HEK293 (cell line): ENCODE measurements around the gene TPO.
A peak's percentile ranks its signal among the peaks of the same experiment; 100 is the strongest.

ENCODE experiments used
- CTCF ChIA-PET: fragments of 350-600 bp; formaldehyde crosslinking; extraction: SDS; loops from one replicate; lab custom pipeline; 2021; ENCODE audit warnings: antibody characterized with exemption; lab: Yijun Ruan, JAX
- POLR2A ChIA-PET: fragments of 300-600 bp; formaldehyde crosslinking; extraction: SDS; loops from one replicate; lab custom pipeline; 2020; ENCODE audit warnings: antibody characterized with exemption, inconsistent platforms; lab: Yijun Ruan, JAX
- H3K27ac ChIP-seq: fragments of 200-500 bp; sonication (Bioruptor generic); 2 replicates; pipeline ENCODE4 v1.5.1; 2014; ENCODE audit warnings: low read depth, low read length, control low read depth, inconsistent platforms; ENCODE audit errors: extremely low read depth
- H3K36me3 ChIP-seq, 2 experiments: fragments of 200-500 bp in 1 of 2; sonication (Bioruptor generic) in 1 of 2; 1 replicate in 1 of 2; 2 replicates in 1 of 2; pipeline ENCODE4 v1.5.1; 2014 to 2017; ENCODE audit warnings: inconsistent platforms in 2 of 2, low read length in 2 of 2; ENCODE audit not compliant: control insufficient read depth in 2 of 2, insufficient read depth in 1 of 2
- H3K4me1 ChIP-seq: fragments of 200-500 bp; sonication (Bioruptor generic); 2 replicates; pipeline ENCODE4 v1.5.1; 2014; ENCODE audit warnings: mild to moderate bottlenecking, low read length, inconsistent platforms; ENCODE audit not compliant: control insufficient read depth, insufficient read depth
- H3K4me3 ChIP-seq: 2 replicates; pipeline ENCODE4 v1.5.1; 2011; ENCODE audit warnings: low read depth, mild to moderate bottlenecking, control low read depth, low read length, moderate library complexity
- H3K9me3 ChIP-seq: fragments of 200-500 bp; sonication (Bioruptor generic); 2 replicates; pipeline ENCODE4 v1.5.1; 2014; ENCODE audit warnings: low read depth, low read length, inconsistent platforms; ENCODE audit not compliant: control insufficient read depth, insufficient read depth
- GLIS1 ChIP-seq: fragments of 450-650 bp; formaldehyde crosslinking; IDR thresholded peaks from 2 replicates; pipeline ENCODE4 v1.5.1; 2016; ENCODE audit warnings: missing biosample characterization, missing genetic modification characterization
- MZF1 ChIP-seq: fragments of 450-650 bp; formaldehyde crosslinking; IDR thresholded peaks from 2 replicates; pipeline ENCODE4 v1.5.1; 2017; ENCODE audit warnings: missing biosample characterization, missing genetic modification characterization, borderline replicate concordance
- TCF7L2 ChIP-seq: IDR thresholded peaks from 2 replicates; pipeline ENCODE4 v1.6.1; 2011; ENCODE audit warnings: low read depth, mild to moderate bottlenecking, inconsistent platforms, low read length, moderate library complexity, borderline replicate concordance
- ZBTB7A ChIP-seq: fragments of 450-650 bp; formaldehyde crosslinking; IDR thresholded peaks from 2 replicates; pipeline ENCODE4 v1.5.1; 2016; ENCODE audit warnings: low read depth, missing biosample characterization, missing genetic modification characterization
- ZNF10 ChIP-seq: fragments of 450-650 bp; formaldehyde crosslinking; IDR thresholded peaks from 2 replicates; pipeline ENCODE4 v1.5.1; 2017; ENCODE audit warnings: missing biosample characterization, missing genetic modification characterization
- ZNF146 ChIP-seq: fragments of 450-650 bp; formaldehyde crosslinking; IDR thresholded peaks from 2 replicates; pipeline ENCODE4 v1.5.1; 2016; ENCODE audit warnings: missing biosample characterization, missing genetic modification characterization
- ZNF2 ChIP-seq: fragments of 450-650 bp; formaldehyde crosslinking; IDR thresholded peaks from 2 replicates; pipeline ENCODE4 v1.5.1; 2016; ENCODE audit warnings: missing biosample characterization, missing genetic modification characterization
- TF ChIP-seq, protein P1 (sequence below): fragments of 450-650 bp; formaldehyde crosslinking; optimal IDR thresholded peaks from 2 replicates; pipeline ENCODE3; 2016; ENCODE audit warnings: missing biosample characterization, mild to moderate bottlenecking, missing genetic modification characterization
- TF ChIP-seq, protein P2 (sequence below): fragments of 450-650 bp; formaldehyde crosslinking; IDR thresholded peaks from 2 replicates; pipeline ENCODE4 v1.5.1; 2016; ENCODE audit warnings: missing biosample characterization, missing genetic modification characterization
- TF ChIP-seq, protein P3 (sequence below): fragments of 450-650 bp; formaldehyde crosslinking; IDR thresholded peaks from 2 replicates; pipeline ENCODE4 v1.5.1; 2016; ENCODE audit warnings: missing biosample characterization, missing genetic modification characterization
- TF ChIP-seq, protein P4 (sequence below): fragments of 450-650 bp; formaldehyde crosslinking; conservative IDR thresholded peaks from 2 replicates; pipeline ENCODE4 v1.5.1; 2016; ENCODE audit warnings: low read depth, missing biosample characterization, missing genetic modification characterization
- TF ChIP-seq, protein P5 (sequence below): fragments of 450-650 bp; formaldehyde crosslinking; IDR thresholded peaks from 2 replicates; pipeline ENCODE4 v1.5.1; 2016; ENCODE audit warnings: missing biosample characterization, missing genetic modification characterization
- TF ChIP-seq, protein P6 (sequence below): fragments of 450-650 bp; formaldehyde crosslinking; IDR thresholded peaks from 2 replicates; pipeline ENCODE4 v1.5.1; 2017; ENCODE audit warnings: missing biosample characterization, missing genetic modification characterization

The TPO gene

DNA sequence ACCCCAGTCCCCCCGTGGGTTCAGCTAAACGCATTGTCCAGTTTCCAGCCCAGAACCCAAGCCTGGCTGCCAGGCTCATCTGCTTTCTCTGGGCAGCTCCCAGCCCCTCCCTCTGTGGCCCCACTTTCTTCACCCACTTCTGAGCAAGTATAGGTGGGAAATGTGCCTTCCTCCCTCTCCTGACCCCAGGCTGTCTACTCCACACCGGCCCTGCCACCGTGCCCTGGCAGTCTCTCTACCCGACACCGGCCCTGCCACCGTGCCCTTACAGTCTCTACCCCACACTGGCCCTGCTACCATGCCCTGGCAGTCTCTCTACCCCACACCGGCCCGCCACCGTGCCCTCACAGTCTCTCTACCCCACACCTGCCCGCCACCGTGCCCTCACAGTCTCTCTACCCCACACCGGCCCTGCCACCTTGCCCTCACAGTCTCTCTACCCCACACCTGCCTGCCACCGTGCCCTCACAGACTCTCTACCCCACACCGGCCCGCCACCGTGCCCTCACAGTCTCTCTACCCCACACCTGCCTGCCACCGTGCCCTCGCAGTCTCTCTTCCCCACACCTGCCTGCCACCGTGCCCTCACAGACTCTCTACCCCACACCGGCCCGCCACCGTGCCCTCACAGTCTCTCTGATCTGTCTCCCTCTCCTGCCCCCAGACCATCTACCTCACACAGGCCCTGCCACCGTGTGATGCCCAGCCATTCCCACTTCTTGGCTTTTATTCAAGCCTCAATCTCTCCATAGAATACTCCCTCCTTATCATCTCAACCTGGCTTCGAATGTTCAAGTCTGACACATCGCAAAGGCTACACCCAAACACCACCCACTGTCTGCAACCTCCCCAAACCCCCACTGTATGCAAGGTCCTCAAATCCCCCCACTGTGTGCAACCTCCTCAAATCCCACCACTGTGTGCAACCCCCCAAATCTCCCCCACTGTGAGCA is 108.9 kb downstream of the TPO start (continued):
- TF ChIP-seq, protein P1, sequence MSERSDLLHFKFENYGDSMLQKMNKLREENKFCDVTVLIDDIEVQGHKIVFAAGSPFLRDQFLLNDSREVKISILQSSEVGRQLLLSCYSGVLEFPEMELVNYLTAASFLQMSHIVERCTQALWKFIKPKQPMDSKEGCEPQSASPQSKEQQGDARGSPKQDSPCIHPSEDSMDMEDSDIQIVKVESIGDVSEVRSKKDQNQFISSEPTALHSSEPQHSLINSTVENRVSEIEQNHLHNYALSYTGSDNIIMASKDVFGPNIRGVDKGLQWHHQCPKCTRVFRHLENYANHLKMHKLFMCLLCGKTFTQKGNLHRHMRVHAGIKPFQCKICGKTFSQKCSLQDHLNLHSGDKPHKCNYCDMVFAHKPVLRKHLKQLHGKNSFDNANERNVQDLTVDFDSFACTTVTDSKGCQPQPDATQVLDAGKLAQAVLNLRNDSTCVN (tag by site-specific recombination) = no peak
- TF ChIP-seq ZNF146 (tag by site-specific recombination) = no peak

DNA sequence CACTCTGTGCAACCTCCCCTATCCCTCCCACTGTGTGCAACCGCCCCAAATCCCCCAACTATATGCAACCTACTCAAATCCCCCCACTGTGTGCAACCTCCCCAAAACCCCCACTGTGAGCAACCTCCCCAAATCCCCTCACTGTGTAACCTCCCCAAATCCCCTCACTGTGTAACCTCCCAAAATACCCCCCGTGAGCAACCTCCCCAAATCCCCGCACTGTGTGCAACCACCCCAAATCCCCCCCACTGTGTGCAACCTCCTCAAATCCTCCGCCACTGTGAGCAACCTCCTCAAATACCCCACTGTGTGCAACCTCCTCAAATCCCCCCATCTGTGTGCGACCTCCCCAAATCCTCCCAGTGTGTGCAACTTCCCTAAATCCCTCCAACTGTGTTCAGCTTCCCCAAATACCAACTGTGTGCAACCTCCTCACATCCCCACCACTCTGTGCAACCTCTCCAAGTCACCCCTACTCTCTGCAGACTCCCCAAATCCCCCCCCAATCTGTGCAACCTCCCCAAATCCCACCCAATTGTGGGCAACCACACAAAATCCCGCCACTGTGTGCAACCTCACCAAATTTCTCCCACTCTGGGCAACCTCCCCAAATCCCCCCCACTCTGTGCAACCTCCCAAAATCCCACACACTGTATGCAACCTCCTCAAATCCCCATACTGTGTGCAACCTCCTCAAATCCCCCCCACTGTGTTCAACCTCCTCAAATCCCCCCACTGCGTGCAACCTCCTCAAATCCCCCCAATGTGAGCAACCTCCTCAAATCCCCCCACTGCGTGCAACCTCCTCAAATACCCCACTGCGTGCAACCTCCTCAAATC is 114.1 kb downstream of the TPO start:
- ChIA-PET CTCF (no interaction called here), POLR2A (no interaction called here)
- no peaks in the 10 kb centered on the region for H3K36me3 ChIP-seq

More for the DNA sequence above, 114.1 kb downstream of the TPO start:
- TF ChIP-seq TCF7L2 (no peak), MZF1 (tag by site-specific recombination) (0 out of 2 replicates have a peak, but pooled peaks have one; percentile 39), ZNF10 (no peak), ZBTB7A (tag by site-specific recombination) (peak; percentile 83), ZNF2 (tag by site-specific recombination) (no peak), GLIS1 (peak; percentile 95)
- TF ChIP-seq, protein P2, sequence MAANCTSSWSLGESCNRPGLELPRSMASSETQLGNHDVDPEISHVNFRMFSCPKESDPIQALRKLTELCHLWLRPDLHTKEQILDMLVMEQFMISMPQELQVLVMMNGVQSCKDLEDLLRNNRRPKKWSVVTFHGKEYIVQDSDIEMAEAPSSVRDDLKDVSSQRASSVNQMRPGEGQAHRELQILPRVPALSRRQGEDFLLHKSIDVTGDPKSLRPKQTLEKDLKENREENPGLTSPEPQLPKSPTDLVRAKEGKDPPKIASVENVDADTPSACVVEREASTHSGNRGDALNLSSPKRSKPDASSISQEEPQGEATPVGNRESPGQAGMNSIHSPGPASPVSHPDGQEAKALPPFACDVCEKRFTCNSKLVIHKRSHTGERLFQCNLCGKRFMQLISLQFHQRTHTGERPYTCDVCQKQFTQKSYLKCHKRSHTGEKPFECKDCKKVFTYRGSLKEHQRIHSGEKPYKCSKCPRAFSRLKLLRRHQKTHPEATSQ = peak; percentile 99; the same call in 1 of the 2 replicates
- TF ChIP-seq, protein P3, sequence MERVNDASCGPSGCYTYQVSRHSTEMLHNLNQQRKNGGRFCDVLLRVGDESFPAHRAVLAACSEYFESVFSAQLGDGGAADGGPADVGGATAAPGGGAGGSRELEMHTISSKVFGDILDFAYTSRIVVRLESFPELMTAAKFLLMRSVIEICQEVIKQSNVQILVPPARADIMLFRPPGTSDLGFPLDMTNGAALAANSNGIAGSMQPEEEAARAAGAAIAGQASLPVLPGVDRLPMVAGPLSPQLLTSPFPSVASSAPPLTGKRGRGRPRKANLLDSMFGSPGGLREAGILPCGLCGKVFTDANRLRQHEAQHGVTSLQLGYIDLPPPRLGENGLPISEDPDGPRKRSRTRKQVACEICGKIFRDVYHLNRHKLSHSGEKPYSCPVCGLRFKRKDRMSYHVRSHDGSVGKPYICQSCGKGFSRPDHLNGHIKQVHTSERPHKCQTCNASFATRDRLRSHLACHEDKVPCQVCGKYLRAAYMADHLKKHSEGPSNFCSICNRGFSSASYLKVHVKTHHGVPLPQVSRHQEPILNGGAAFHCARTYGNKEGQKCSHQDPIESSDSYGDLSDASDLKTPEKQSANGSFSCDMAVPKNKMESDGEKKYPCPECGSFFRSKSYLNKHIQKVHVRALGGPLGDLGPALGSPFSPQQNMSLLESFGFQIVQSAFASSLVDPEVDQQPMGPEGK = no peak
- TF ChIP-seq, protein P4, sequence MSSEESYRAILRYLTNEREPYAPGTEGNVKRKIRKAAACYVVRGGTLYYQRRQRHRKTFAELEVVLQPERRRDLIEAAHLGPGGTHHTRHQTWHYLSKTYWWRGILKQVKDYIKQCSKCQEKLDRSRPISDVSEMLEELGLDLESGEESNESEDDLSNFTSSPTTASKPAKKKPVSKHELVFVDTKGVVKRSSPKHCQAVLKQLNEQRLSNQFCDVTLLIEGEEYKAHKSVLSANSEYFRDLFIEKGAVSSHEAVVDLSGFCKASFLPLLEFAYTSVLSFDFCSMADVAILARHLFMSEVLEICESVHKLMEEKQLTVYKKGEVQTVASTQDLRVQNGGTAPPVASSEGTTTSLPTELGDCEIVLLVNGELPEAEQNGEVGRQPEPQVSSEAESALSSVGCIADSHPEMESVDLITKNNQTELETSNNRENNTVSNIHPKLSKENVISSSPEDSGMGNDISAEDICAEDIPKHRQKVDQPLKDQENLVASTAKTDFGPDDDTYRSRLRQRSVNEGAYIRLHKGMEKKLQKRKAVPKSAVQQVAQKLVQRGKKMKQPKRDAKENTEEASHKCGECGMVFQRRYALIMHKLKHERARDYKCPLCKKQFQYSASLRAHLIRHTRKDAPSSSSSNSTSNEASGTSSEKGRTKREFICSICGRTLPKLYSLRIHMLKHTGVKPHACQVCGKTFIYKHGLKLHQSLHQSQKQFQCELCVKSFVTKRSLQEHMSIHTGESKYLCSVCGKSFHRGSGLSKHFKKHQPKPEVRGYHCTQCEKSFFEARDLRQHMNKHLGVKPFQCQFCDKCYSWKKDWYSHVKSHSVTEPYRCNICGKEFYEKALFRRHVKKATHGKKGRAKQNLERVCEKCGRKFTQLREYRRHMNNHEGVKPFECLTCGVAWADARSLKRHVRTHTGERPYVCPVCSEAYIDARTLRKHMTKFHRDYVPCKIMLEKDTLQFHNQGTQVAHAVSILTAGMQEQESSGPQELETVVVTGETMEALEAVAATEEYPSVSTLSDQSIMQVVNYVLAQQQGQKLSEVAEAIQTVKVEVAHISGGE (tag by site-specific recombination) = peak; percentile 76
- TF ChIP-seq, protein P5, sequence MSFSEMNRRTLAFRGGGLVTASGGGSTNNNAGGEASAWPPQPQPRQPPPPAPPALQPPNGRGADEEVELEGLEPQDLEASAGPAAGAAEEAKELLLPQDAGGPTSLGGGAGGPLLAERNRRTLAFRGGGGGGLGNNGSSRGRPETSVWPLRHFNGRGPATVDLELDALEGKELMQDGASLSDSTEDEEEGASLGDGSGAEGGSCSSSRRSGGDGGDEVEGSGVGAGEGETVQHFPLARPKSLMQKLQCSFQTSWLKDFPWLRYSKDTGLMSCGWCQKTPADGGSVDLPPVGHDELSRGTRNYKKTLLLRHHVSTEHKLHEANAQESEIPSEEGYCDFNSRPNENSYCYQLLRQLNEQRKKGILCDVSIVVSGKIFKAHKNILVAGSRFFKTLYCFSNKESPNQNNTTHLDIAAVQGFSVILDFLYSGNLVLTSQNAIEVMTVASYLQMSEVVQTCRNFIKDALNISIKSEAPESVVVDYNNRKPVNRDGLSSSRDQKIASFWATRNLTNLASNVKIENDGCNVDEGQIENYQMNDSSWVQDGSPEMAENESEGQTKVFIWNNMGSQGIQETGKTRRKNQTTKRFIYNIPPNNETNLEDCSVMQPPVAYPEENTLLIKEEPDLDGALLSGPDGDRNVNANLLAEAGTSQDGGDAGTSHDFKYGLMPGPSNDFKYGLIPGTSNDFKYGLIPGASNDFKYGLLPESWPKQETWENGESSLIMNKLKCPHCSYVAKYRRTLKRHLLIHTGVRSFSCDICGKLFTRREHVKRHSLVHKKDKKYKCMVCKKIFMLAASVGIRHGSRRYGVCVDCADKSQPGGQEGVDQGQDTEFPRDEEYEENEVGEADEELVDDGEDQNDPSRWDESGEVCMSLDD (tag by site-specific recombination) = peak; percentile 97
- TF ChIP-seq, protein P6, sequence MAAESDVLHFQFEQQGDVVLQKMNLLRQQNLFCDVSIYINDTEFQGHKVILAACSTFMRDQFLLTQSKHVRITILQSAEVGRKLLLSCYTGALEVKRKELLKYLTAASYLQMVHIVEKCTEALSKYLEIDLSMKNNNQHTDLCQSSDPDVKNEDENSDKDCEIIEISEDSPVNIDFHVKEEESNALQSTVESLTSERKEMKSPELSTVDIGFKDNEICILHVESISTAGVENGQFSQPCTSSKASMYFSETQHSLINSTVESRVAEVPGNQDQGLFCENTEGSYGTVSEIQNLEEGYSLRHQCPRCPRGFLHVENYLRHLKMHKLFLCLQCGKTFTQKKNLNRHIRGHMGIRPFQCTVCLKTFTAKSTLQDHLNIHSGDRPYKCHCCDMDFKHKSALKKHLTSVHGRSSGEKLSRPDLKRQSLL (tag by site-specific recombination) = no peak
- Histone ChIP-seq H3K27ac (no peak overlapping the region), H3K4me1 (no peaks in the 10 kb centered on the region), H3K9me3 (no peaks in the 10 kb centered on the region), H3K4me3 (no peak overlapping the region)
